Measurements from ENCODE around the gene AFP.

GRCh38 chr4:73408181-73408867 lies 27.7 kb upstream of the AFP start:
- no peak for TF ChIP-seq CTCF (conservative IDR thresholded peaks at IDR 0.05)
- TF ChIP-seq EZH2 (IDR thresholded peaks at IDR 0.05; ENCODE audit: low read depth): no peak

Measured in PC-9 (cell line).